GM12891 (cell line): ENCODE data around the gene RACGAP1. TPM values are rescaled to one million over a fixed set of nuclear protein-coding genes. Genes with fewer than 3 reads are reported as not detected.

Experiments used
- DNase-seq: peaks from one replicate; pipeline ENCODE4 v3.0.0; 2011; ENCODE audit warnings: low spot score; ENCODE audit not compliant: insufficient read length
- FAIRE-seq: peaks from 2 replicates; lab custom pipeline; 2011; peaks lifted over from hg19 to GRCh38; lab: Jason Lieb, UNC
- PAX5 ChIP-seq: IDR thresholded peaks from 2 replicates; pipeline ENCODE4 v1.6.1; 2011; ENCODE audit warnings: low read length, moderate library complexity, mild to moderate bottlenecking; ENCODE audit not compliant: insufficient read depth, severe bottlenecking
- POLR2A ChIP-seq: IDR thresholded peaks from 2 replicates; pipeline ENCODE4 v1.6.1; 2011; ENCODE audit warnings: low read depth, low read length, control low read depth
- POLR2AphosphoS5 ChIP-seq: IDR thresholded peaks from 2 replicates; pipeline ENCODE4 v1.6.1; 2011; ENCODE audit warnings: low read depth, low read length, control low read depth
- POU2F2 ChIP-seq: IDR thresholded peaks from 2 replicates; pipeline ENCODE4 v1.6.1; 2011; ENCODE audit warnings: low read depth, mild to moderate bottlenecking, control low read depth, low read length, moderate library complexity
- SPI1 ChIP-seq: IDR thresholded peaks from 2 replicates; pipeline ENCODE4 v1.6.1; 2011; ENCODE audit warnings: low read depth, low read length, control low read depth
- TAF1 ChIP-seq: IDR thresholded peaks from 2 replicates; pipeline ENCODE4 v1.6.1; 2011; ENCODE audit warnings: low read depth, low read length, control low read depth
- polyA plus RNA-seq: library from polyadenylated mRNA; unstranded; fragments of >200 nt; gene quantifications from one replicate; pipeline ENCODE4 v1.2.1, GENCODE V29; 2012; ENCODE audit warnings: low read depth, missing spikeins, inconsistent platforms; ENCODE audit not compliant: missing spikeins

Gene RACGAP1, protein sequence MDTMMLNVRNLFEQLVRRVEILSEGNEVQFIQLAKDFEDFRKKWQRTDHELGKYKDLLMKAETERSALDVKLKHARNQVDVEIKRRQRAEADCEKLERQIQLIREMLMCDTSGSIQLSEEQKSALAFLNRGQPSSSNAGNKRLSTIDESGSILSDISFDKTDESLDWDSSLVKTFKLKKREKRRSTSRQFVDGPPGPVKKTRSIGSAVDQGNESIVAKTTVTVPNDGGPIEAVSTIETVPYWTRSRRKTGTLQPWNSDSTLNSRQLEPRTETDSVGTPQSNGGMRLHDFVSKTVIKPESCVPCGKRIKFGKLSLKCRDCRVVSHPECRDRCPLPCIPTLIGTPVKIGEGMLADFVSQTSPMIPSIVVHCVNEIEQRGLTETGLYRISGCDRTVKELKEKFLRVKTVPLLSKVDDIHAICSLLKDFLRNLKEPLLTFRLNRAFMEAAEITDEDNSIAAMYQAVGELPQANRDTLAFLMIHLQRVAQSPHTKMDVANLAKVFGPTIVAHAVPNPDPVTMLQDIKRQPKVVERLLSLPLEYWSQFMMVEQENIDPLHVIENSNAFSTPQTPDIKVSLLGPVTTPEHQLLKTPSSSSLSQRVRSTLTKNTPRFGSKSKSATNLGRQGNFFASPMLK
- 43.8 TPM for polyA plus RNA-seq

DNA sequence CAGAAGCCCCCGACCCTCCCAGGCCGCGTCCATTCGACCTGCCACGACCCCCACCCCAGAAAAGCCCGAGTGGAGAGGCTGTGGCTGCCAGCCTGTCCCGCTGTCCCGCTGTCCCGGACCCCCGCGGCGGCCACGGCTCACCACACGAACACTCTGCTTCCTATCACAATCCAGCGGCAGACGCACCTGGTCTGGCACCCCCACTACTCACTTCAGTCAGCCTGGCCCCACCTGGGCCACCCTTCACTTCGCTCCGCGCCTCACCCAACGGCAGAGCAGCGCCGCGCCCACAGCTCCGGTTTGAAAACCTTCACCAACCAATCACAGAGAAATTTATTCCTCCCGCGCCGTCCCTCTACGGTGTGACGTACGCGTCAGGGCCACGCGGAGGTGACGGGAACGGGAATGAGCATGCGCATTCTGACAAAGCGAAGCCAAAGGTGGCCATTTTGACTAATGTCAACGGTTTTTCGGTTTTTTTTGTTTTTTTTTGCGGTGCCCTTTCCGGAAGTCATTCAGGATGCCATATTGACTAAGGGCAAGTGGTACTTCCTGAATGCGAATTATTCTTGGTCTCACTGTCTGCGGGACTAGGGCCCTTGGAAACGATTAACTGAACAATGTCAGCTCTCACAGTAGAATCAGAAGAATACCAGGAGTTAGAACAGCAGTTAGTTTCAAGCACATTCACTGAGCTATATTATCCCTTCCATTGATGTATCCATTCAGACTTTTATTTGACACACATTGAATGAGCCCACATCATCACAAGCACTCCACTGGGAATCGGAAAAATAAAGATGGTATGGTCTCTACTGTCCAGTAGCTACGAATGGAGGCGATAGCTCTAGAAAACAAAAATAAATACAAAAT lies at the start of gene RACGAP1:
Gene RACGAP1 (minus strand): TSS at position 308 of the 873 bp plus-strand sequence. CDS start 8,779 bp downstream, outside the sequence.
- FAIRE-seq (peak; percentile 98), DNase-seq (peak; percentile 85)
- TF ChIP-seq PAX5 (no peak), POLR2A (peak; percentile 80), SPI1 (no peak), POLR2AphosphoS5 (peak; percentile 62; the same call in 1 of the 2 replicates), POU2F2 (peak; percentile 59; the same call in 1 of the 2 replicates), TAF1 (peak; percentile 77; the same call in 1 of the 2 replicates)

DNA sequence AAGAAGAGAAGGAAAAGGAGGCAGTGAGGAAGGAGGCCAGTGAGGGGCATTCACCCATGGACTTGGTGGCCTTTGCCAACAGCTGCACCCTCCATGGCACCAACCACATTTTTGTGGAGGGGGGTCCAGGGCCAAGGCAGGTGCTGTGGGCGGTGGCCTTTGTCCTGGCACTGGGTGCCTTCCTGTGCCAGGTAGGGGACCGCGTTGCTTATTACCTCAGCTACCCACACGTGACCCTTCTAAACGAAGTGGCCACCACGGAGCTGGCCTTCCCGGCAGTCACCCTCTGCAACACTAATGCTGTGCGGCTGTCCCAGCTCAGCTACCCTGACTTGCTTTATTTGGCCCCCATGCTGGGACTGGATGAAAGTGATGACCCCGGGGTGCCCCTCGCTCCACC lies 48.4 kb upstream of the RACGAP1 start:
- TF ChIP-seq POLR2A (no peak), TAF1 (no peak), PAX5 (no peak), SPI1 (no peak), POU2F2 (no peak), POLR2AphosphoS5 (no peak)
- no peak for DNase-seq
- FAIRE-seq, result no peak

DNA sequence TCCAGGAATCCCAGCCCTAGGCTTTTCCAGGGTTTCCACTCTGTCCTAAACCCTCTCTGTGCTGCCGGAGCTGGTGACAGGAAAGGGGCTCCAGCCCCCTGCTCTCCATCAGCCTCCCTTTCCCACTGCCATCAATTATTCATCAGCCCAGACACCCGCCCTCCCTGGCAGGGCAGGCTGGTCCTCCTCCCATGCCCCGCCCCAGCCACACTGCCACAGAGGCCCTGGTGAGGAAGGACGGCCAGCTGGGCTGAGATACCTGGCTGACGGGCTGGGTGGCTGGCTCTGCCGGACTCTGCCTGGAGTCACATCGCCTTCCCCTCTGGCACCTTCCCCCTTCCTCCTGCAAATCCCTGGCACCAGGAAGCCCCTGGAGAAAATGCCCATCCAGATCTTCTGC lies 47.9 kb upstream of the RACGAP1 start:
- FAIRE-seq, result no peak
- DNase-seq, result no peak

DNA sequence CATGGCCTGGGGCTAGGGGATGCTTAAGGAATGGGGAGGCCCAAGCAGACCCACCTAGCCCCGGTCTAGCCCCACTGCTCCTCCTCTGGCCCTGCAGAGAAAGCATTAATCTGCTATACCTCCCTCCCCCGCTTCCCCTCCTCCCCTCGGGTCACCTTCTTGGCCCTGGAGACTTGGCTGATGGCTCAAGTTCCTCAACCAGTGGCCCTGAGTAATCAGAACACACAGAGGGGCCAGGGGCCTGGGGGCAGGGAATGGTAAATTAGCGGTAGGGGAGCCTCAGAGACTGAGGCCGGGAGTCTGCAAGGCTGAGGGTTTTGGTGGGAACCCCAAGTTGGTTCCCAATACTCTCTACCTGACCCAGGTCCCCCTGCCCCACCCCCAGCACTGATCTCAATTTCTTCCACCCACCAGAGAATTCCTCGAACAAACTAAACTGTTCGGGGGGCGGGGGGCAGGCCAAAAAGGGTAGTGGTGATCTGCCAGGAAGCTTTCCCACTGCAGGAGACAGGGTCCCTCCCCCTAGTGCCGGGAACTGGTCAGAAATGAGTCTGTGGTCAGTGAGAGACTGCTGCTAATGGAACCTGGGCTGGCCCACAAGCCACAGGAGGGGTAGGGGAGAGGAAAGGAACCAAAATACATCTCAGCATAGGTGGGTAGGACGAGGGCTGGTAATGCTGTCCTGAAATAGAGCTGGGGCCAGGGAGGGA lies 47.1 kb upstream of the RACGAP1 start:
- FAIRE-seq (no peak), DNase-seq (no peak)
- TF ChIP-seq PAX5, result no peak
- TF ChIP-seq POLR2A, result no peak
- no peak for TF ChIP-seq POU2F2

More for the DNA sequence above, 47.9 kb upstream of the RACGAP1 start:
- no peak for TF ChIP-seq SPI1
- no peak for TF ChIP-seq POLR2A
- TF ChIP-seq POLR2AphosphoS5, result no peak
- no peak for TF ChIP-seq PAX5
- no peak for TF ChIP-seq TAF1
- TF ChIP-seq POU2F2, result no peak

DNA sequence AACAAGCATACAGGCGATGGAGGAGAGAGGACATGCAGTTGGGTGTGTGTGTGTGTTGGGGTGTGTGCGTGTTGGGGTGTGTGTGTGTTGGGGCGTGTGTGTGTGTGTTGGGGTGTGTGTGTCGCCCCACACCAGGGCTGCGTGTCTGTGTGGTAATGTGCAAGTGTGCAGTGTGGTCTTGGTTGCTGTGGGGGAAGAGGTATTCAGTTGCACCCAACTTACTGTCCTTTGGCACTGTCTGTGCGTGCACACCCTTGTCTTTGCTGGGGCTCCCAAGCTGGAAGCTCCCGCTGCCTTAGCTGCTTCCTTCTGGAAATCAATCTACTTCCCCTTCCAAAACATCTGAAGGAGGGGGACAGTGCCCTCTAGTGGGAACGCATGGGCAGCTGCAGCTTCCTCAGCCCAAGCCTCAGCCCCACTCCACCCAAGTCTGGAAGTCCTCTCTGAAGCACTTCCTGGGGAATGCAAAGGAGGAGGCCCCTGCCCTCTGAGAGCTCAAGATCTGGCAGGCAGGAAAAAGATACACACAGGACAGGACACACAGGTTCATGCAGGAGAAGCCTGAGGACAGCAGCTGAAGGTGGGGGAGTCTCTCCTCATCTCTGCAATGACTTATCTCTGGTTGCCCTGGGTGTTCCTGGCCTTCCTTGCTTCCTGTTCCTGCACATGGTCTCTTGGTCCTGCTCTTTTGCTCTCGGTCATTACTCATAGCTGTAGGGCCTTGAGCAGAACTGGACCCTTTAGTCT lies 45.2 kb upstream of the RACGAP1 start:
- DNase-seq (peak; percentile 56), FAIRE-seq (peak; percentile 80)
- TF ChIP-seq SPI1 (0 out of 2 replicates have a peak, but pooled peaks have one; percentile 34), POU2F2 (no peak)

DNA sequence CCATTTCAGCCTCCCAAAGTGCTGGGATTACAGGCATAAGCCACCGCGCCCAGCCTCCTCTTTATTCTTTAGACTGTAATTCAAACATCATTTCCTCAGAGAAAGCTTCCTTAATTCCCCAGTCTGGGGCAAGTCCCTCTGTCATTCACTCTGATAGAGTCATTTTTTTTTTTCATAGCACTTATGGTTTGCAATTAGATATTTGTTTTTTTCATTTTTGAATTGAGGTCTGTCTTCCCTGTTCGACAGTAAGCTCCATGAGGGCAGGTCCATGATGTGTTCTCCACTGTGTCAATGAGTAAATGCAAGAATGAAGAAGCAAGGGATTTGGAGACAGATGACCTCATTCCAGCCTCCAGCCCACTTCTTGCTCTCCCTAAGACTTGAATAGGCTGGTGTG lies 44.2 kb upstream of the RACGAP1 start:
- TF ChIP-seq POLR2A (no peak), SPI1 (no peak), POLR2AphosphoS5 (no peak), TAF1 (no peak), POU2F2 (no peak), PAX5 (no peak)
- DNase-seq (no peak), FAIRE-seq (no peak)

DNA sequence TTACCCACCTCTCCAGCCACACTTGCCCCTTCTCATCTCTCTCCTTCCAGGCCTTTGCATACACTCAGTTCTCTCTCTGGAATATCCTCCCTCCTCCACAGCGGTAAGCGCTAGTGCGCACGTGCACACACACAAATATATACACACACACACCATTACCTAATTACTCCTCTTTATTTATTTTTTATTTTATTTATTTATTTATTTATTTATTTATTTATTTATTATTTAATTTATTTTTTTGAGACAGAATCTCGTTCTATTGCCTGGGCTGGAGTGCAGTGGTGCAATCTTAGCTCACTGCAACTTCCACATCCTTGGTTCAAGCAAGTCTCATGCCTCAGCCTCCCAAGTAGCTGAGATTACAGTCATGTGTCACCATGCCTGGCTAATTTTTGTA lies 43.8 kb upstream of the RACGAP1 start:
- DNase-seq (no peak), FAIRE-seq (no peak)
- no peak for TF ChIP-seq POLR2A
- no peak for TF ChIP-seq TAF1
- TF ChIP-seq PAX5, result no peak
- no peak for TF ChIP-seq POU2F2
- no peak for TF ChIP-seq SPI1
- TF ChIP-seq POLR2AphosphoS5, result no peak

DNA sequence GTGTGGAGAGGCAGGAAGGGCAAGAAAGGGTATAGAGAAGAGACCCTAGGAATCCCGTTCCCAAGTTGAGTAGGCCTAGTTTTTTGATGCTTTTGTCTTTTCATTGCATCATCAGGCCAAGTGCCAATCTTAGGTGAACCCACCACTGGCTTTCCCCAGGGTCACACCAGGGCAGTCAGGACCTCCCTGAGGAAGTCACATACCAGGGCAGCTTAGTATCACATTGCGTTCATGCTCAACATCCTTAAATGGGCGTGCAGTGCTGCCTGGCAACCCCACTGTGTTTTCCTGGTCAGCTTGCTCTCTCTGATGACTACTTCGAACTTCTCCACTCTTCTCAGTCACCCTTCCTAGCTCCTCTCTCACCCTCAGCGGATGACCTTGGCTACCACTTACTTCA lies 41.1 kb upstream of the RACGAP1 start:
- no peak for TF ChIP-seq POLR2A
- TF ChIP-seq POU2F2, result no peak
- TF ChIP-seq PAX5, result no peak
- no peak for TF ChIP-seq POLR2AphosphoS5
- no peak for TF ChIP-seq SPI1
- no peak for TF ChIP-seq TAF1
- DNase-seq (no peak), FAIRE-seq (no peak)
